Omental fat pad (tissue), 4 donors: Measurements from ENCODE around the gene PLXDC2. TPM values are rescaled to one million over a fixed set of nuclear protein-coding genes. Genes with fewer than 3 reads are reported as not detected.

Experiments
- ATAC-seq: fragments of 150-250 bp; one replicate; pipeline ENCODE4 v1.9.1; 2016; ENCODE audit warnings: mild to moderate bottlenecking, moderate library complexity; ENCODE audit not compliant: low FRiP score
- DNase-seq: peaks from one replicate; pipeline ENCODE4 v3.0.0-alpha.2; 2019; ENCODE audit warnings: low spot score
- total RNA-seq, 4 donors: library from RNA; depleted of rRNA; stranded (reverse); fragments of >200 nt; gene quantifications; one replicate each; pipeline ENCODE4 v1.1.0, GENCODE V29; 2016
- TF ChIP-seq, protein P1 (sequence below), 3 donors: fragments of 450-650 bp; IDR thresholded peaks; one replicate each; pipeline ENCODE4 v1.5.1; 2016 to 2017; ENCODE audit warnings: antibody characterized with exemption in 3 of 3, mild to moderate bottlenecking in 3 of 3, moderate library complexity in 2 of 3

Gene PLXDC2
- total RNA-seq, 4 donors from 2014 or later: 54.0 to 79.9 (median 65.9) TPM

DNA sequence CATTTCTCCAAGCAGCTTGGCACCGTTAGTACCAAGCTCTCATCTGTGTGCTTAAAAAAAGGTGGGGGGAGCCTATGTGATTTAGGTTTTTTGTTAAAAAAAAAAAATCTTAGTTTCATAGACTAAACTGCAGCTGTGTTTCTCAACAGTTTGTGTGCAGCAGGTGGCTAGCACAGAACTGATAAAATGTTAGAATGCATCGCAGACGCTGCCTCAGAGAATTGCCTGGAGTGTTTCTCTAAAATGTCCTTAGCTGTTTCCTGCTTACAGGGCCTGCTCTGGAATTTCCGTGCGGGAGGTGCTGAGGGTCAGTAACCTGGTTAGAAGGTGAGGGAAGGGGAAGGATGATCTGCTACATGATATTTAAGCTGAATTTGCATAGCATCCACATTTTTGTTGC lies 268.9 kb downstream of the PLXDC2 start:
- ATAC-seq: no peak
- TF ChIP-seq, protein P1, sequence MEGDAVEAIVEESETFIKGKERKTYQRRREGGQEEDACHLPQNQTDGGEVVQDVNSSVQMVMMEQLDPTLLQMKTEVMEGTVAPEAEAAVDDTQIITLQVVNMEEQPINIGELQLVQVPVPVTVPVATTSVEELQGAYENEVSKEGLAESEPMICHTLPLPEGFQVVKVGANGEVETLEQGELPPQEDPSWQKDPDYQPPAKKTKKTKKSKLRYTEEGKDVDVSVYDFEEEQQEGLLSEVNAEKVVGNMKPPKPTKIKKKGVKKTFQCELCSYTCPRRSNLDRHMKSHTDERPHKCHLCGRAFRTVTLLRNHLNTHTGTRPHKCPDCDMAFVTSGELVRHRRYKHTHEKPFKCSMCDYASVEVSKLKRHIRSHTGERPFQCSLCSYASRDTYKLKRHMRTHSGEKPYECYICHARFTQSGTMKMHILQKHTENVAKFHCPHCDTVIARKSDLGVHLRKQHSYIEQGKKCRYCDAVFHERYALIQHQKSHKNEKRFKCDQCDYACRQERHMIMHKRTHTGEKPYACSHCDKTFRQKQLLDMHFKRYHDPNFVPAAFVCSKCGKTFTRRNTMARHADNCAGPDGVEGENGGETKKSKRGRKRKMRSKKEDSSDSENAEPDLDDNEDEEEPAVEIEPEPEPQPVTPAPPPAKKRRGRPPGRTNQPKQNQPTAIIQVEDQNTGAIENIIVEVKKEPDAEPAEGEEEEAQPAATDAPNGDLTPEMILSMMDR (IDR thresholded peaks at IDR 0.05): no peak
- no peak for DNase-seq

GRCh38 chr10:20087353-20087752 lies 271.1 kb downstream of the PLXDC2 start:
- DNase-seq (no peak), ATAC-seq (no peak)
- TF ChIP-seq, protein P1 (IDR thresholded peaks at IDR 0.05): no peak

- DNase-seq (no peak), ATAC-seq (no peak)
- TF ChIP-seq, protein P1 (IDR thresholded peaks at IDR 0.05): no peak
Measured at GRCh38 chr10:20088061-20088701, 271.9 kb downstream of the PLXDC2 start.

DNA sequence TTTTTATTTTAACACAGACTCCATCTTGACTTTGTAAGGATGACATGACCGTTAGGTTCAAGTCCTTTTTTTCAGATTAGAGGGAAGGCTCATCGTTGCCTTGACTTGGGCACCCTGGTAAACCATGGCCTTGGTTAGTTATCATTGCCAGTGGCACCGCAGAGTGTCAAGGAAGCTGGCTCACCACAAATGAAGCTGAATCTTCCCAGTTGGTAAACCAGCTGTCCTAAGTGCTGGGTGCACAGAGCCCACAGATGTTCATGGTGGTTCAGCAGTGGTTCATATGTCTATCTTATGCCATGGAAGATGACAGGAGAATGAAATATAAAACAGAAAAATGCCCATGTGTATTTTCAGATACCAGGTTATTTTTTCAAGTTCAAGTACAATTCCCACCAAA lies 273.6 kb downstream of the PLXDC2 start:
- TF ChIP-seq, protein P1 (IDR thresholded peaks at IDR 0.05): no peak
- DNase-seq: no peak
- ATAC-seq: no peak

GRCh38 chr10:20090831-20091230 lies 274.6 kb downstream of the PLXDC2 start:
- ATAC-seq (no peak), DNase-seq (no peak)
- TF ChIP-seq, protein P1 (IDR thresholded peaks at IDR 0.05): no peak

DNA sequence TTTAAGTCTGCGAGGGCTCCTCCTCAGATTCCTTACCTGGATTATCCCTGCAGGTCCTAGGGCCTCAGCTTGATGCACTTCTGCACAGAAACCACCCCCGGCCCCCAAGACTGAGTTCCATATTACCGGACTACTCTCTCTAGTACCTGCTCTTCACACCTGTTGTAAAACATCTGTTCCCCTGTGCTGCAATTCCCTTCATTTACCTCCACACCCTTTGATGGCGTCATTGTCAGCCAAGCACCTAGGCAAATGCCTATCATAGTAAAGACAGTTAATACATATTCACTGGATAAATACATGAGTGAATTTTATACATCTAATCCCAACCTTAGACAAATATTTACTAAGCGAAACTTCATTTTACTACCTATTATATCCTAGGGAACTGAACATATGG lies 275.5 kb downstream of the PLXDC2 start:
- DNase-seq: no peak
- TF ChIP-seq, protein P1 (IDR thresholded peaks at IDR 0.05): no peak
- no peak for ATAC-seq

DNA sequence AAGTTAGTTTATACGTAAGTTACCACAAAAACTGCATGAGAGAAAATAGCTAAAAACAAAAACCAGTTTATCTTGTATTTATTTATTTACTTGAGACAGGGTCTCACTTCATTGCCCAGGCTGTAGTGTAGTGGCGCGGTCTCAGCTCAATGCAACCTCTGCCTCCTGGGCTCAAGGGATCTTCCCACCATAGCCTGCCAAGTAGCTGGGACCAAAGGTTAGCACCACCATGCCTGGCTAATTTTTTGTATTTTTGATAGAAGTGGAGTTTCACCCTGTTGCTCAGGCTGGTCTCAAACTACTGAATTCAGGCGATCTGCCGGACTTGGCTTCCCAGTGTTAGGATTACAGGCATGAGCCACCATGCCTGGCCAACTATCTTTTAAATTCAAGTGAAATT lies 277.4 kb downstream of the PLXDC2 start:
- DNase-seq: no peak
- TF ChIP-seq, protein P1 (IDR thresholded peaks at IDR 0.05): no peak
- ATAC-seq: no peak
